VCaP (cell line): ENCODE results near the gene ICOS.

Experiments
- H3K27ac ChIP-seq: fragments of 450-650 bp; 2 replicates; pipeline ENCODE4 v1.5.1; 2017
- CTCF ChIP-seq: fragments of 450-650 bp; conservative IDR thresholded peaks from 2 replicates; pipeline ENCODE4 v1.5.1; 2017; ENCODE audit warnings: mild to moderate bottlenecking, moderate library complexity

The ICOS gene

GRCh38 chr2:203893401-203893800, 43.2 kb upstream of the ICOS start:
- H3K27ac ChIP-seq: no peak overlapping the region
- no peak for TF ChIP-seq CTCF

GRCh38 chr2:203893840-203894239, 42.7 kb upstream of the ICOS start:
- H3K27ac ChIP-seq: no peak overlapping the region
- TF ChIP-seq CTCF: no peak

GRCh38 chr2:203894262-203894661, 42.3 kb upstream of the ICOS start:
- no peak overlapping the region for H3K27ac ChIP-seq
- no peak for TF ChIP-seq CTCF

- TF ChIP-seq CTCF: no peak
- no peak overlapping the region for H3K27ac ChIP-seq
Observed at GRCh38 chr2:203897544-203897943, 39.0 kb upstream of the ICOS start.

GRCh38 chr2:203898657-203899056, 37.9 kb upstream of the ICOS start:
- no peak for TF ChIP-seq CTCF
- peak overlapping the region; percentile 97 for H3K27ac ChIP-seq

- peak overlapping the region; percentile 97 for H3K27ac ChIP-seq
- no peak for TF ChIP-seq CTCF
Observed at GRCh38 chr2:203900253-203900652, 36.3 kb upstream of the ICOS start.

GRCh38 chr2:203904022-203904421, 32.5 kb upstream of the ICOS start:
- no peak for TF ChIP-seq CTCF
- H3K27ac ChIP-seq: no peak overlapping the region

- no peak overlapping the region for H3K27ac ChIP-seq
- no peak for TF ChIP-seq CTCF
Observed at GRCh38 chr2:203905656-203906055, 30.9 kb upstream of the ICOS start.
